DMS 273 treated with DMSO at 0.1 percent for 48 hours (cell line): ENCODE data around the gene SETD2.
"Not testable (repeated sequence)": the region's sequence is repeated elsewhere in the genome, so short reads cannot be mapped to it uniquely, and the experiment has no call there.

ENCODE experiments used
- DNase-seq: peaks from one replicate; lab custom pipeline; 2025; lab: John Stamatoyannopoulos, UW

The SETD2 gene

DNA sequence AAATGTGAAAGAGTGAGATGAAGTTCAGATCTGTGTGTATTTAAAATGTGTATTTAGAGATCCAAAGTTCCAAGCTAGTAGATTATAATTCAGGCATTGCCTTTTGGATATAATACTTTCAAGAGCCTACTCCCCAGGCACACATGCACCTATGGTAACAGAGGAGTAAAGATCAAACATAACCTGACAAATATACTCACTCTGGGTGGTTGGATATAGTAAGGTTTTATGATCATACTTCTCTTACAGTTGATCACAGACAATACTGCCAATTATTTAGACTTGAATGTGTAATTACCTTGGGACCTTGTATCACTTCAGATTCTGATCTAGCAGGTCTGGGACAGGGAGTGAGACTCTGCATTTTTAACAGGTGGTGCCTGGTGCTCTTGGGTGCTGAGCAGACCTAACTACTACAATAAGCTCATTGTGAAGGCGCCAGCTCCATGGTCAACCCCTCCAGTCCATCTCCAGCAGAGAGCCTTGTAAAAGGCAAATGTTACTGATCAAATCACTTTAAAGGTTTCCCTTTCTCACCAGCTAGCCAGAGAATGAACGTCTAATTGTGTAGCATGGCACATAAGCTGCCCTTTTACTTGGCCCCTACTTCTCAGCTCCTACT lies 128.9 kb downstream of the SETD2 start:
- no peak for DNase-seq

GRCh38 chr3:47031041-47031440 lies 132.9 kb downstream of the SETD2 start:
- DNase-seq = not testable (repeated sequence)

- DNase-seq = no peak
Observed at GRCh38 chr3:47028667-47029066, 135.2 kb downstream of the SETD2 start.

DNA sequence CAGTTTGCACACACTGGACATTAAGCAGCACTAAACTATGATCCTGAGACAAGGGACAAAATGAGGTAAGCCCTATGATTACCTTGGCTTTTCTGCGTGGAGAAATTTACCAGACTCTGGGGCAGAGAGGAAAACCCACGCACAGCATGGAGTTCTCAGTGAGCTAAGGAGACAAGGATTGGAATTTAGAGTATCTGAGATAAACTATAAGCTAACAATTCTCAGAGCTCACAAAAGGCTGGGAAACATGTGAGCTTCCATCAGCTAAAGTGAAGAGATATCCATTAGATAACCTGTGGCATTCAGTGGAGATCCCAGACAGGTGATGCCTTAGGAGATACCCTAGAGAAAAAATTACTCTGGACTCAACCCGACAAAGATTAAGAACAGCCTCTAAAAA lies 135.8 kb downstream of the SETD2 start:
- DNase-seq = no peak

DNA sequence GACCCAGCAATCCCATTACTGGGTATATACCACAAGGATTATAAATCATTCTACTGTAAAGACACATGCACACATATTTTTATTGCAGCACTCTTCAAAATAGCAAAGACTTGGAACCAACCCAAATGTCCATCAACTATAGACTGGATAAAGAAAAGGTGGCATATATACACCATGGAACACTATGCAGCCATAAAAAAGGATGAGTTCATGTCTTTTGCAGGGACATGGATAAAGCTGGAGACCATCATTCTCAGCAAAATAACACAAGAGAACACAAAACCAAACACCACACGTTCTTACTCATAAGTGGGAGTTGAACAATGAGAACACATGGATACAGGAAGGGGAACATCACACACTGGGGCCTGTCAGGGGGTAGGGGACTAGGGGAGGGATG lies 137.5 kb downstream of the SETD2 start:
- DNase-seq = not testable (repeated sequence)

DNA sequence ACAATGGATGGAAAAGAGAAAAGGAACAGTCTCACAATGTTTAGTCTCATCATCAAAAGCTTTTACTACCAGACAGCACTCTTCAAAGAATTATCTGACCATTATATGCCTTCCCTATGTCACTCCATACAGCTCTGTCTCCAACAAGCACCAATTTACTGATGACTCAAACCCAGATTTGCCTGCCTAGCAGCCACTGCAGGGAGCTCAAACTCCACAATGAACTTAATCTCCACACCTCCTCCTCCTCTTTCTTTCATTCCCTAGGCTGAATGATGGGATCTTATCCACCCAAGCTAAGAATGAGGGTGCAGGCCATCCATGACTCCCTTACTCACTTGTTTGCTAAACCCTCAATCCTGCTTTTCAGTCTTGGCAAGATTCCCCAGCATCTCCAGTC lies 139.0 kb downstream of the SETD2 start:
- DNase-seq = no peak

DNA sequence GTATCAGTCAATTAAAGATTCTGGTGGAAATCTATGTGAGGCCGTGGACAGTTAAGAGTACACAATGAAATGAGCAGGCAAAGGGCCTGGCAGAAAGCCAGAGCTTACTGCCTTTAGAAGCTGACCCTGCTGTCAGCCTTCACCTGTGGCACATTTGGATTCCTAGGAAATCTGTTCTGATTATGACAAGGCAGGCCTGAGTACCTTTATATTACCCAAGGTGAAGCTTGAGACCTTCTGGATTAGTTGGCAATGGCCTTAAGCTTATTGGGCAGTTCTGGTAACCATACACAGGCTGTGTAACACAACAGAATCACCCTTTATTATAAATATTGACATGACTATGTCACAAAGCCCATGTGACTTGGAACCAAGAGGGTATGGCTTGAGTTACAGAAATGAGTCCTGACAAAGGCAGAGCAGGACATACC lies 141.3 kb downstream of the SETD2 start:
- DNase-seq = no peak

GRCh38 chr3:47020311-47020710 lies 143.6 kb downstream of the SETD2 start:
- no peak for DNase-seq

GRCh38 chr3:47019201-47019600 lies 144.7 kb downstream of the SETD2 start:
- no peak for DNase-seq

DNA sequence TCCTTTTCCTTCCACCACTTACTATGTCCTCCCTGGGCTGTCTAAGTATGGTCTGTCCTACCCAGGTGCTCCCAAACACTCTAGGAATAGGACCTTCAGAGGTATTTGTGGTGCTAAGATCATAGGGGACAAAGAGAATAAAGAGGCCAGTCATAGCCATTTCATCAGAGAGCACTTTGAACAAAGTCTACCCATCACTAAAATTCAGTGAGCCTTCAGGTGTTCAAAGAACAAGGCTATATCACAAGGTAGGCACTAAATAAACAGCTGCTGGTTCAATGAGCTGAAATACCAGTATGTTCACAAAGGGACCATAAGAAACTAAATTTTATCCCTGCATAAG lies 145.7 kb downstream of the SETD2 start:
- no peak for DNase-seq

DNA sequence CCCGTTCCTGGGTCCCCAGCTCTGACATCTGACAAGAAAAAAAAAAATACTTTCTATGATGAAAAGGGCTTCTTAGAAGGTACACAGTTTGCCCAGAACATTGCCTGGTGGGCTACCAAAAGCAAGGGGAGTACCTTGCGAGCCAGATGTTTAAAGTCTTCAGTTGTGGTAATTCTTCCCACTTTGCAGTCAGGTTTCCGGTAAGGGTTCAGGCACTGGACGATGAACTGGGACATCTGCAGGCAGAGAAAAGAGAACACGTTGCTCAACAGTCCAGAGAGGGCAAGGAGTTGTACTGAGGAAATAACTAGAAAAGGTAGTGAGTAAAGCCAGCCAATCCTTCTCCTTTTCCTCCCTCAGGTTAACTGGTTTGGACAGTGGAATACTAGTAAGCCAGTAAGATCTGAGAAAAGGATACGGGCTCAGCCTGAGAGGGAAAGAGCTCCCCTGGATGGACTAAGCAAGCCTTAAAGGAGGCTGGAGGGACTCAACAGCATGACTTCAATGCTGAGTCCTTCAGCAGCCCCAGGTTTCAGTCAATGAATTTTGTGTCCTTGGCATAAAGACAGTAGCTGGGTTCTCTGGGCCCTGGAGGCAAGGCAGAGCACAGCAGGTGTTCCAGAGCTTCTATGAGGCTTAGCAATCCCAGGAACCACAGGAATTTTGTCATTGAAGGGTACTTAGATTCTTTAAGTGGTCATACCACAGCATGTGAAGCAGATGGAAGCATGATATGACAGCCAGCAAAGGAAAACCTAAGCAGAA lies 146.2 kb downstream of the SETD2 start:
- no peak for DNase-seq

DNA sequence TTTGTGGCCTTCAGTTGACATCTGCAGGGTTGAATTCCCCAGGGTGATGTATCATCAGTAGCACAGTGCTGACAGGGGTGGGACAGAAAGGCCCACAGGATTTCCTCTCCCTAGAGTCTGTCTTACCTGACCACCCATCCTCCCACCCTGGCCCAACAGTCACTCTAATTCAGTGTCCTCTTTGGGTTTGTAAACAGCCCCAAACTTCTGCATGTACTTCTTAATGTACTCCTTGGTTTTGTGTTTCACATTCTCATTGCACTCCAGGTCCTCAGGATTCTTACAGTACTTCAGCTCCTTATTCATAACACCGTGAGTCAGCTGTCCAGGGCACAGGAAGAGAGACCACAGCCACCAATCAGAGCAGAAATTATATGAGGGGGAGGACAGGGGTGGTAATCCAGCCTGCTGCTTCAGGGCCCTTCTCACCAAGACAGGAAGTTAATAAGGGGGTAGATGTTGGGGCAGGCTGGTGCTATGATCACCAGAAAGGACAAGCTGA lies 146.9 kb downstream of the SETD2 start:
- DNase-seq = no peak

DNA sequence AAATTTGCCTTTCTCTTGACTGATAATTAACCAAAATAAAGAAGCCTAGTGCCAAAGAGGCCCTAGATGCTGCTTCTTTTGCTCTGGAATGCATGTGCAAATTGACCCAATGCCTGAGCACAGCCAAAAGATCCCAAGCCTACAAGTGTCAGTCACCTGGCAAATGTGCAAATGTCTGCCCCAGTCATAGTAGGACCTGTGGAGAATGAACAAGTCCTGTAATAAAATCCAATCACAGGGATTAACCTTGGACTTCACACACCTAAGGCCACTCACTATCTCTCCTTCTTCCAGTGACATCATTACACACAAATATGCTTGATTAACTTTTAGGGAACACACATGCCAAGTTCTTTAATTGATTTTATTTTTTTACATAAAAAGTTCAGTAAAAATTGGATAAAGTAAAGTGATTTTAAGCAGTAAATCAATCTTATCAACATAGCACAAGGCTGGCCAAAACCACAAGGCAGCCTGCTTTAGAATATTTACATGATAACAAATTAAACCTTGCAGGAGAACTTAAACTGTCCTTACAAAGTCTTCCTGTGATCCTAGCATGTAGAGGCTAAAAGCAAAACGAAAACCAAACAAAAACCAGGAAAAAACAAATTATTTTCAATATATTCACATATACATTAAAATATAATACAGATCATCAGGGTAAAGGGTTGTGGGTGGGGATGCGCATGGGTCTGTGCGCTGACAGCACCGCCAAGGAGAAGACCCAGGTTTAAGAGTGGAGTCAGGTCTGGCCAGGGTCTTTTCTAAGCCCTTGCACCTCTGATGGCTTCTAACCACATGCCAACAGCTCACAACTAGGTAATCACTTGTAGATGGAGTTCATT lies 147.6 kb downstream of the SETD2 start:
- no peak for DNase-seq

GRCh38 chr3:47015151-47015550 lies 148.8 kb downstream of the SETD2 start:
- DNase-seq = no peak

DNA sequence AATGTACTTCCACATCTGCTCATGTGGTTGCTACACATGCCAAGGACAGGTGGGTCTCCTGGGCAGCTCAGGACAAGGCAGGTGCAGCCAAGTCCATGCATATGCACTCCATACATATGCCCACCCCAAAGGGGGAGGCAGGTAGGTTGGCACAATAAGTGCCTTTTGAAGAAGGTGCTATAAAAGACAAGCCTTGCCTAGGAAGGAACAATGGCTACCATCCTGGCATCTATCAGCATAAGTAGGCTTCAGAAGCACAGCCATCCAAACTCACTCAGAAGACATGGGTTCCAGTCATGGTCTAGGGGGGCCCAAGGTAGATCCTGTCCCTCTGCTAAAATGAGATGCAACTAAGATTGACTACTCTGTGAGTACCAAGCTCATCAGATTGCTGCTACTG lies 149.9 kb downstream of the SETD2 start:
- DNase-seq = no peak

GRCh38 chr3:47013231-47013630 lies 150.7 kb downstream of the SETD2 start:
- DNase-seq = no peak

GRCh38 chr3:47012342-47013230 lies 151.3 kb downstream of the SETD2 start:
- DNase-seq = peak; percentile 66

DNA sequence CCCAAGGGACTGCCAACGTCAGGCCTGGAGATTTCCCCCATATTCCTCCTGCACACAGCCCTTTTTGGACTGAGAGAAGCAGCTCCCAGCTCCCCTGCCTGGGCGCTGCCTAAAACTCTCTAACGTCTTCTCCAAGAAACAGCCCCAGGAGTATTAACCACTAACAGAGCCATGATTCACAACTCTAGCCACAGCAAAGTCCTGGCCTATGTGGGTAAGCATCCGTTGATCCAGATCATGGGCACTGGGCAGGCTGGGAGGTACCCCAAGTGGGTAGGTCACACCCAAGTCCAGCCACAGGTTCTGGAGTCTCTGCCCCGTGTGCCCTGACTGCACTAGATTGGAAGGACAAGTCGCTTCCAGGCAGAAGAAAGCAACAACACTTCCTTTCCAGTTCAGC lies 152.5 kb downstream of the SETD2 start:
- DNase-seq = no peak

GRCh38 chr3:47010910-47011309 lies 153.0 kb downstream of the SETD2 start:
- no peak for DNase-seq

DNA sequence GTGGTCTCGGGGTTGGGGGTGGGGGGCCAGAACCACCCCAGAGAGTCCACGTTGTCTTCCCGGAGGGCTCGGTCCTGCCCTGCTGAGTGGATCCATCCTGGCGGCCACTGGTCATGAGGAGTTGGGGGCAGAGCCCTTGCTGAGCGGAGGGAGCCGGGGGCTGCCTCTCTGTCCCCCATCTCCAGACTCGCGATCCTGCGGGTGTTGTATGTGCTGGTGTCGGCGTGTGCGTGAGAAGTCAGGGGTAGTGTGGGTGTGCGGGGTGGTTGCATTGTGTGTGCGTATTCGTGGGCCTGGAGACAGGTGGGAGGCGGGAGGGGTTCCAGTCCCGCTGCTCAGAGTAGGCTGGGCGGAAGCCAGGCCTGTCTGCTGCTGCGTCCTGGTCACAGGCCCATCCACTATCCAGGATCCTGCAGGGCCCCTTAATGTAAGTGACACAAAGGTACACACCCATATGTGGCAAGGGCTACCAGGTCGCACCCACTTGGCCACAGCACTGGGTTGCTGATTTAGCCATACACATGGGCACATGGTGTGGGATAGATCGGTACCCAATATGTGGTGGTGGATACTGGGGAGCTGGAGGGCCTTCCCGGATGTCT lies 153.7 kb downstream of the SETD2 start:
- no peak for DNase-seq
